NT2/D1 (cell line): ENCODE data around the gene TGFBR1.

ENCODE experiments used
- DNase-seq: peaks from one replicate; pipeline ENCODE4 v3.0.0-alpha.2; 2011; ENCODE audit warnings: low read depth, low spot score
- H3K27me3 ChIP-seq: 2 replicates; pipeline ENCODE4 v1.6.0; 2011; ENCODE audit warnings: mild to moderate bottlenecking; ENCODE audit not compliant: insufficient read length, insufficient read depth
- H3K36me3 ChIP-seq: 2 replicates; pipeline ENCODE4 v1.6.1; 2011; ENCODE audit warnings: mild to moderate bottlenecking, low read length, mixed read lengths; ENCODE audit not compliant: insufficient read depth, insufficient read length
- H3K4me1 ChIP-seq: 2 replicates; pipeline ENCODE4 v1.5.1; 2011; ENCODE audit not compliant: insufficient read depth, insufficient read length
- H3K4me3 ChIP-seq: 2 replicates; pipeline ENCODE4 v1.5.1; 2011; ENCODE audit warnings: low read depth; ENCODE audit not compliant: insufficient read length
- H3K9ac ChIP-seq: 2 replicates; pipeline ENCODE4 v1.6.0; 2011; ENCODE audit warnings: low read depth; ENCODE audit not compliant: insufficient read length
- H3K9me3 ChIP-seq: 2 replicates; pipeline ENCODE4 v1.5.1; 2011; ENCODE audit warnings: mild to moderate bottlenecking, low read length; ENCODE audit not compliant: insufficient read depth
- SUZ12 ChIP-seq: IDR thresholded peaks from 2 replicates; pipeline ENCODE4 v1.6.1; 2011; ENCODE audit not compliant: insufficient read length, insufficient read depth; ENCODE audit errors: extremely low read depth
- YY1 ChIP-seq: IDR thresholded peaks from 2 replicates; pipeline ENCODE4 v1.6.1; 2011; ENCODE audit not compliant: insufficient read length, insufficient read depth
- ZNF274 ChIP-seq: IDR thresholded peaks from 2 replicates; pipeline ENCODE4 v1.6.1; 2011; ENCODE audit warnings: mild to moderate bottlenecking, low read depth, low read length

The TGFBR1 gene

GRCh38 chr9:99180662-99181061 lies 75.7 kb downstream of the TGFBR1 start:
- no peak overlapping the region for H3K4me3 ChIP-seq
- TF ChIP-seq SUZ12 (no peak), ZNF274 (no peak), YY1 (no peak)
- H3K4me1 ChIP-seq: peaks cover 9% of the 10 kb centered on the region
- H3K9ac ChIP-seq: no peak overlapping the region
- no peaks in the 10 kb centered on the region for H3K36me3 ChIP-seq
- DNase-seq: no peak
- H3K9me3 ChIP-seq: no peaks in the 10 kb centered on the region
- H3K27me3 ChIP-seq: no peaks in the 10 kb centered on the region

- peaks cover 9% of the 10 kb centered on the region for H3K4me1 ChIP-seq
- TF ChIP-seq SUZ12 (no peak), YY1 (no peak), ZNF274 (no peak)
- no peaks in the 10 kb centered on the region for H3K27me3 ChIP-seq
- DNase-seq: no peak
- H3K9me3 ChIP-seq: no peaks in the 10 kb centered on the region
- H3K4me3 ChIP-seq: no peak overlapping the region
- H3K36me3 ChIP-seq: no peaks in the 10 kb centered on the region
- no peak overlapping the region for H3K9ac ChIP-seq
Measured at GRCh38 chr9:99181206-99181605, 76.3 kb downstream of the TGFBR1 start.

GRCh38 chr9:99181621-99182020 lies 76.7 kb downstream of the TGFBR1 start:
- DNase-seq: no peak
- Histone ChIP-seq H3K27me3 (no peaks in the 10 kb centered on the region), H3K9me3 (no peaks in the 10 kb centered on the region), H3K4me1 (peaks cover 9% of the 10 kb centered on the region), H3K4me3 (no peak overlapping the region), H3K9ac (no peak overlapping the region), H3K36me3 (no peaks in the 10 kb centered on the region)
- no peak for TF ChIP-seq YY1
- TF ChIP-seq SUZ12: no peak
- no peak for TF ChIP-seq ZNF274

GRCh38 chr9:99182356-99182755 lies 77.4 kb downstream of the TGFBR1 start:
- H3K9ac ChIP-seq: no peak overlapping the region
- no peaks in the 10 kb centered on the region for H3K27me3 ChIP-seq
- no peak overlapping the region for H3K4me3 ChIP-seq
- H3K4me1 ChIP-seq: peaks cover 6% of the 10 kb centered on the region
- no peak for DNase-seq
- H3K36me3 ChIP-seq: no peaks in the 10 kb centered on the region
- H3K9me3 ChIP-seq: no peaks in the 10 kb centered on the region
- no peak for TF ChIP-seq YY1
- no peak for TF ChIP-seq ZNF274
- TF ChIP-seq SUZ12: no peak

- Histone ChIP-seq H3K4me3 (no peak overlapping the region), H3K4me1 (peaks cover 6% of the 10 kb centered on the region), H3K27me3 (no peaks in the 10 kb centered on the region), H3K9ac (no peak overlapping the region), H3K9me3 (no peaks in the 10 kb centered on the region), H3K36me3 (no peaks in the 10 kb centered on the region)
- no peak for DNase-seq
- no peak for TF ChIP-seq ZNF274
- no peak for TF ChIP-seq SUZ12
- TF ChIP-seq YY1: no peak
Measured at GRCh38 chr9:99183616-99184015, 78.7 kb downstream of the TGFBR1 start.

GRCh38 chr9:99184110-99184474 lies 79.2 kb downstream of the TGFBR1 start:
- no peak overlapping the region for H3K4me3 ChIP-seq
- no peak for TF ChIP-seq SUZ12
- no peak for TF ChIP-seq YY1
- TF ChIP-seq ZNF274: no peak
- H3K36me3 ChIP-seq: no peaks in the 10 kb centered on the region
- peaks cover 4% of the 10 kb centered on the region for H3K4me1 ChIP-seq
- no peaks in the 10 kb centered on the region for H3K9me3 ChIP-seq
- H3K9ac ChIP-seq: no peak overlapping the region
- DNase-seq: no peak
- H3K27me3 ChIP-seq: no peaks in the 10 kb centered on the region

- Histone ChIP-seq H3K9ac (no peak overlapping the region), H3K4me1 (peaks cover 3% of the 10 kb centered on the region), H3K36me3 (no peaks in the 10 kb centered on the region), H3K27me3 (no peaks in the 10 kb centered on the region), H3K9me3 (no peaks in the 10 kb centered on the region), H3K4me3 (no peak overlapping the region)
- TF ChIP-seq SUZ12 (no peak), YY1 (no peak)
- peak; percentile 94 for DNase-seq
Measured at GRCh38 chr9:99184475-99185347, 79.8 kb downstream of the TGFBR1 start.
